ENCODE measurements around the gene DCXR.

The DCXR gene

DNA sequence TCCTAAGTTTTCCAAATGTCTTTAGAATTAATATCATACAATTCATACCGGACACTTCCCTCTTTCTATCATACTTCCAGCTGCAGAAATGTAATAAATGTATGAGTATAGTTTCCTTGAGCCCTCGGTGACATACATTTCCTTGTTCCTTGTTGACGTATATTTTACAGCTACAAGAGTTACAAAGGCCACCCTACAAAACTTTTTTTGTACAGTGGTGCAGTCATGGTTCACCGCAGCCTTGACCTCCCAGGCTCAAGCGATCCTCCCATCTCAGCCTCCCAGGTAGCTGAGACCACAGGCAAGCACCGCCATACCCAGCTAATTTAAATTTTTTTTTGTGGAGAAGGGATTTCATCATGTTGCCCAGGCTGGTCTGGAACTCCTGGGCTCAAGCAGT lies 35.3 kb upstream of the DCXR start:
- no peak for DNase-seq (ENCODE audit: low read depth)

- DNase-seq (ENCODE audit: low read depth): no peak
Observed at GRCh38 chr17:82070611-82071010, 33.1 kb upstream of the DCXR start.

DNA sequence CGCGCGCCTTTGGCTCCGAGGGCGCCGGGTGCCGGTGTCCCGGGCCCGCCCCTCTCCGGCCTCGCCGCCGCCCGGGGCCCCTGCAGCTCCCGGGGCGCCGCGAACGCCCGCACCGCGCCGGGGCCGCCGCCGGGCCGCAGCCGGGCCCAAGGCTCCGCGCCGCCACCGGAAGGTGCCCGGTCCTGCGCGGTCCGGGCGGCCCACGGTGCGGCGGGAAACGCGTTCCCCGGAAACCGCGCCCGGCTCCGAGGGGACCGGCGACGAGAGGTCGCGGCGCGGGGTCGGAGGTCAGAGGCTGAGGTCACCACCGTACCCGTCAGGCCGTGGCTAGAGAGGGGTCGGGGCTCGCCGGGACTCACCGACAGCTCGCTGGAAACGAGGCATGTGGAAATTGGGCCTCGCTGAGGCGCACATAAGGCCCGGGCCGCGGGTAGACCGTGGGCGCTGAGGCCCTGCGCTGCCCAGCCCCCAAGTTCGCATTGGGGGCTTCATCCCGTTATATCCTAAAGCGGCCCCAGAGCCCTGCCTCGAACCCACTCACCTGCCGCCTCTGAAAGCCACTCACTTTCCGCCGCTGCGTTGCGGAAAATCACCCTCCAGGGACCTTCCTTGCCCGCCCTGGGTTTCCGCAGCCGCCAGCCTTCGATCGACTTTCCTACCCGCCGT lies 28.3 kb upstream of the DCXR start, which contains the start of gene DUS1L:
DUS1L (minus strand) TSS at position 167 of the 666 bp plus-strand sequence. CDS start 745 bp downstream, outside the sequence.
- peak; percentile 29 for DNase-seq (ENCODE audit: low read depth)

GRCh38 chr17:82065193-82065637 lies 27.7 kb upstream of the DCXR start:
- DNase-seq (ENCODE audit: low read depth): no peak

- no peak for DNase-seq (ENCODE audit: low read depth)
Observed at GRCh38 chr17:82064433-82065192, 27.1 kb upstream of the DCXR start.

DNA sequence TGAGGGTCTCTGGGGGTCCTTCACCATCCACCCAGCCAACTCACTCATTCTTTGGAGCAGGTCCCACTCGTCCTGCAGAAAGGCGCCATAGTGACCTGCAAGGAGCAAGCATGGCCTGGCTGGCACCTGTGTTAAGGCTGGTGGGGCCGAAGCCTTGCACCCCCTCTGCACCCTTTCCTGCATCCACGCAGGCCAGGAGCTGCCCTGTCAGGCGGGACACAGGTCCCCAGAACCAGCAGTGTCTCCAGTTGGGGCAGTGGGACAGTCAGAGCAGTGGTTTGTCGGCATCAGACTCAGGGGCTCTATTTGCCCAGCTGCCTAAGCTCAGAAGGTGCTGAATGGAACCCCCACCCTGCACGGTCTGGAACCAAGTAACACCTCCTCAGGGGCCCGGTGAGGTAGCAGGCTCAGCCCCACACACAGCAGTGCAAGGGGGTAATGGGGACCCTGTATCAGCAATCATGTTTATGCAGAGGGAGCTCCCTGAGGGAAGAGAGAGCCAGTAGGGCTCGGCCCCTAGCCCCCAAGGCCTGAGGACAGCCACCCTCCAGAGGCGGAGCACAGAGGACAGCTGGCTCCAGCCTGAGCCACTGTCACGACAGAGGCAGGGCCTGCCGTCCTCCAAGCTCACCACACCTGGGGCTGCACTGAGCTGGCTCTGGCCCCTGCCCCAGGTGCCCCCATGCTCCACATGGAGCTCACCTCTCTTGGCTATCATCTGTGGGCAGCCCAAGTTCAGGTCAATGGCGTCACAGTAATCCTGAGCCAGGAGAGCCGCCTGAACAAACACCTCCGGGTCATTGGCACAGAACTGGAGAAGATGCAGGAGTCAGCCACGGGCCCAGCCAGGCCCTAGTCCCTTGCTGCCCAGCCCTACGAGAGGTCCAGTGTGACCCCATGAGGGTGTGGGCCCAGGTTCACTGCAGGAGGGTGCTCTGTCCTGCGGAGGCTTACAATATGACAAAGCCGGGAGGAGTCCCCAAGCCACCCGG lies 26.2 kb upstream of the DCXR start:
- no peak for DNase-seq (ENCODE audit: low read depth)

DNA sequence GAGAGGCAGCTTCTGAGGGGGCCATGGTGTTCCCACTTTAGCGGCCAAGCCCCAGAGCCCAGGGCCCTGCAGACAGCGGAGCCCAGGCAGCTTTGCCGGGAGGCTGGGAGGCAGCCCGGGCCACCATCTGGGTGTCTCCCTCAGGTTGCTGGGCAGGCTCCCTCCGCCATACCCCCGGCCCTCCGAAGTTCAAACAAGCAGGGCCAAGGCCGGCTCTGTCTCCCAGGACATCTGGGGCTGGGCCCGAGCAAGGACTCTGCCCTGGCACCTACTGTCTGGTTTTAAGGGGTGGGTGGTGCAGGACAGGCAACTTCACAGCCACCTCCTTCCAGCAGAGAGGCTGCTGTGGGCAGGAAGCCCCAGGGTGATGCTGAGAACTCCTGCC lies 25.5 kb upstream of the DCXR start:
- DNase-seq (ENCODE audit: low read depth): no peak

DNA sequence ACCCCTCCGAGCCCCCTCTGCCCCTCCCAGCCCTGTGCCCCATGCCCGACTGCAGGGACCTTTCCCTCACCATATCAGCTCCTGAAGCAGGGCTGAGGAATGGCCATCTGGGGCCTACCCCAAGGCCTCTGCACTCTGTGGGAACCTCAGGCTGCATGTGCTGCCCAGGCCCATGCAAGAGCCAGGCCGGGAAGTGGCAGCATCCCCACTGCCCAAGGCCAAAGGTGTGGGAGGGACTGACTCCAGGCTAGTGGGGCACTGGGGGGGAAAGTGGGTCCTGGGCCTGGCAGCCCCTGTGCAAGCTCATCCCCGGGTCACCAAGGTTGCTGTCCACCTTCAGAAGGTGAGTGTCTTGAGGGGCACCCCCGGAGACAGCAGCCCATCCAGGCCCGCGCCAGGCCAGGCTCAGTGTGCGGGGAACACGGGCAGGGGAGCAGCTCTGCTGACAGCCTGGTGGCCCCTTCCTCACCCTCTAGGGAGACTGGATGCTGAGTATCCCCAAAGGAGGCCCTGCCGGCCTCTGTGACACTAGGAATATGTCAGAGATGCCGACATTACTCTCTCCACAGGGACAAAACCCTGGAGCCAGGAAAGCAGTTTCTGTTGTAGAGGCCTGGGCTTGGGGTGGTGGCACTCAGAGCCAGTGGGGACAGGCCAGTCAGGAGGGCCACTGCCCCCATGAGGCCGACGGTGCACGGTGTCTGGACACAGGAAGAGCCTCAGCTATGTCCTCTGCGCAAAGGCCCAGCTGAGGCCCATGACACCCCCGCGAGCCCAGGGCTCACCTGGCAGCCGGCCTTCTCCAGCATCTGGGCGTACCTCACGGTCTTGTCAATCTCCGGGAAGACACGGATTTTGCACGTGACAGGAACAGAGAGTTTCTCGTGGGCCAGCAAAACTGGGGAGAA lies 24.8 kb upstream of the DCXR start:
- DNase-seq (ENCODE audit: low read depth): no peak

GRCh38 chr17:82061047-82061925 lies 23.8 kb upstream of the DCXR start:
- no peak for DNase-seq (ENCODE audit: low read depth)

GRCh38 chr17:82060614-82061013 lies 23.1 kb upstream of the DCXR start:
- DNase-seq (ENCODE audit: low read depth): no peak

DNA sequence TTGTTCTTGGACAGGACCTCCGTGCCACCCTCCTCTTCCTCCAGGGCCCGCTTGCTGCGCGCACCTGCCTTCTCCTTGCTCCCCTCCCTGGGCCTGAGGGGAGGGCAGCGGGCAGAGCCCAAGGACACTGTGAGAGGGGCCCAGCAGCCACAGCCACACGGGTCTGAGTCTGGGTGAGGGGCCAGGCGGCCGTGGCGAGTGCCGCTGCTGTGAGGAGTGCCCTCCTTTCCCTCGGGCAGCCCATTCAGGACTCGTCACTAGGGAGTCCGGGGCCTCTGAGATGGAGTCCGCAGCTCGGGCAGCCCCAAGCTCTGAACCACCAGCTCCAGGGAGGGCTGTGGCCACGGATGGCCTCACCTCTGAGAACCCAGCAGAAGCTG lies 22.5 kb upstream of the DCXR start:
- DNase-seq (ENCODE audit: low read depth): no peak

DNA sequence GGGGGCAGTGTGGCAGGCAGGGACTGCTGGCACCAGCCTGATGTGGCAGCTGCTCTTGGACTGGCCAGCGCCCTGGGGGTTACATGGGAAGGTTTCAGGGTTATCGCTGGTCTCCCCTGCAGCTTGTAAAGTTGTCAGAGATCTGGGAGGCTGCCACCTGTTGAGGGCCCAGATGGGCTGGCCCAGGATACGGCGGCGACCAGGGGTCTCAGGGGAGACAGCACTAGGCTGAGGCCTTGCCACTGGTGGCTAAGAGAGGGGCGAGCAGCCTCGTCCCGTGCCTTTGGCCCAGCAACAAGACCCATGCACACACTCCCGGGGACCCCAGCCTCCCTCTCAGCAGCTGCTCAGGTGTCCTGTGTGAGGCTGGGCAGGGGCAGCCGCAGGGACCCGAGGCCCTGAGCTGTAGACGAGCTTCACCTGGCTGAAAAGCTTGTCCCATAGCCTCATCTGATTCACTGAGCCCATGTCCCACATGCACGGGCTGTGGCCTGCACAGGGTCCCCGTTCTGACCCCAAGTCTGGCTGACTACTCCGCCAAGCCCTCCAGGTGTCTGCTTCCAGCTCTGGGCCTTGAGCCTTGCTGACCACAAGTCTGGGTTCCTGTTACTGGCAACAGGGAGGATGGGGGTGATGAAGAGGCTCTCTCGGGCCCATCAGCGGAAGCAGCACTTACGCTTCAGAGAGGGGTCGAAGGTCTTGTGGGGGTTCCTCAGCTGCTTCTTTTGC lies 21.9 kb upstream of the DCXR start:
- no peak for DNase-seq (ENCODE audit: low read depth)

- DNase-seq (ENCODE audit: low read depth): no peak
Observed at GRCh38 chr17:82058855-82059249, 21.4 kb upstream of the DCXR start.

GRCh38 chr17:82058230-82058854 lies 20.8 kb upstream of the DCXR start:
- no peak for DNase-seq (ENCODE audit: low read depth)

GRCh38 chr17:82056729-82057621 lies 19.5 kb upstream of the DCXR start:
- DNase-seq (ENCODE audit: low read depth): no peak

DNA sequence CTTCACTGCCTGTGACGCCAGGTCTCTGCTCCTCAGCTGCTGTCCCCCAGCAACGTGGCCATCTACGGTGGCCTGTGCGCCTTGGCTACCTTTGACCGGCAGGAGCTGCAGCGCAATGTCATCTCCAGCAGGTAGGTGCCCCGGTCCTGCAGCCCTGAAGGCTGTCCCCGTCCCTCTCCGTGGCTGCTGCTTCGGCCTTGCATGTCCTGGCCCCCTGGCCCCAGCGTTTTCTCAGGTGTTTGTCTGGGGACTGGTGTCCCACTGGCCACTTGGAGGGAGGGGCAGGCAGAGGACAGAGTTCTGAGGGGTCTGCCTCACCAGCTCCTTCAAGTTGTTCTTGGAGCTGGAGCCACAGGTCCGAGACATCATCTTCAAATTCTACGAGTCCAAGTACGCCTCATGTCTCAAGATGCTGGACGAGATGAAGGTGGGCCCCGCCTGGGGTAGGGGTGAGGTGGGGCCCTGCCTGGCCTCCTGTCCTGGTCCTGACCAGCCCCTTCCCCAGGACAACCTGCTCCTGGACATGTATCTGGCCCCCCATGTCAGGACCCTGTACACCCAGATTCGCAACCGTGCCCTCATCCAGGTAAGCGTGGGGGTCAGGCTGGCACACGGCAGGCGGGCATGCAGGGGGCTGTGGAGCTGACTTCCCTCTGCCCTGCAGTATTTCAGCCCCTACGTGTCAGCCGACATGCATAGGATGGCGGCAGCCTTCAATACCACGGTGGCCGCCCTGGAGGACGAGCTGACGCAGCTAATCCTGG lies 18.6 kb upstream of the DCXR start:
- DNase-seq (ENCODE audit: low read depth): no peak
